GM18907 (cell line): ENCODE measurements around the gene TMEM190.

ENCODE experiments used
- ATAC-seq: cut with Tn5 transposase; IDR thresholded peaks from one replicate; pipeline ENCODE4 v1.9.1; 2021; ENCODE audit warnings: mild to moderate bottlenecking, moderate library complexity; ENCODE audit not compliant: unreplicated experiment

Gene TMEM190

GRCh38 chr19:55350620-55351315 lies 25.9 kb upstream of the TMEM190 start:
- no peak for ATAC-seq

GRCh38 chr19:55352040-55352439 lies 24.6 kb upstream of the TMEM190 start:
- no peak for ATAC-seq

- no peak for ATAC-seq
Measured at GRCh38 chr19:55352549-55353145, 24.0 kb upstream of the TMEM190 start.

GRCh38 chr19:55353356-55353802 lies 23.2 kb upstream of the TMEM190 start:
- ATAC-seq: no peak

GRCh38 chr19:55353803-55354697 lies 22.6 kb upstream of the TMEM190 start:
- ATAC-seq: no peak

- ATAC-seq: no peak
Measured at GRCh38 chr19:55354698-55355212, 21.9 kb upstream of the TMEM190 start, which contains the start of gene COX6B2. COX6B2 (minus strand) TSS chr19:55354719; CDS start chr19:55354521, 198 bp downstream.

- ATAC-seq: no peak
Measured at GRCh38 chr19:55355213-55355821, 21.3 kb upstream of the TMEM190 start.

GRCh38 chr19:55358493-55358892 lies 18.1 kb upstream of the TMEM190 start:
- no peak for ATAC-seq

GRCh38 chr19:55358943-55359908 lies 17.4 kb upstream of the TMEM190 start:
- no peak for ATAC-seq

GRCh38 chr19:55360902-55361301 lies 15.7 kb upstream of the TMEM190 start:
- no peak for ATAC-seq

- no peak for ATAC-seq
Measured at GRCh38 chr19:55362174-55362989, 14.2 kb upstream of the TMEM190 start.

- ATAC-seq: no peak
Measured at GRCh38 chr19:55362990-55363716, 13.5 kb upstream of the TMEM190 start, which contains the start of gene GARIN5B. GARIN5B (minus strand) TSS chr19:55363260; CDS start chr19:55363066, 194 bp downstream.

- ATAC-seq: no peak
Measured at GRCh38 chr19:55365245-55365644, 11.4 kb upstream of the TMEM190 start.

- ATAC-seq: no peak
Measured at GRCh38 chr19:55365964-55366363, 10.7 kb upstream of the TMEM190 start.

- no peak for ATAC-seq
Measured at GRCh38 chr19:55366790-55367189, 9.8 kb upstream of the TMEM190 start.

- no peak for ATAC-seq
Measured at GRCh38 chr19:55368106-55368505, 8.5 kb upstream of the TMEM190 start.

GRCh38 chr19:55368701-55369563 lies 7.7 kb upstream of the TMEM190 start:
- no peak for ATAC-seq
